Cardiac muscle cell (in vitro differentiated cells and primary cell): ENCODE data around the gene KCTD21. TPM values are rescaled to one million over a fixed set of nuclear protein-coding genes. Genes with fewer than 3 reads are reported as not detected.

Experiments
- DNase-seq, 2 donors: peaks; one replicate each; pipeline versions ENCODE4 v3.0.0 to v3.0.0-alpha.2; 2010 to 2017; ENCODE audit warnings: low read depth in 1 of 2, low spot score in 1 of 2
- H3K27ac ChIP-seq: fragments of 200-600 bp; sonication (generic); 2 replicates; pipeline ENCODE4 v1.5.1; 2016
- H3K27me3 ChIP-seq: fragments of 200-600 bp; sonication (generic); 2 replicates; pipeline ENCODE4 v1.6.0; 2016; ENCODE audit warnings: control low read depth
- H3K36me3 ChIP-seq: fragments of 200-600 bp; sonication (generic); 2 replicates; pipeline ENCODE4 v1.5.1; 2016; ENCODE audit warnings: control low read depth
- H3K4me1 ChIP-seq: fragments of 200-600 bp; sonication (generic); 2 replicates; pipeline ENCODE4 v1.8.1; 2017; ENCODE audit warnings: low read depth, mild to moderate bottlenecking, mixed run types
- H3K4me3 ChIP-seq: fragments of 200-600 bp; sonication (generic); 2 replicates; pipeline ENCODE4 v1.5.1; 2016; ENCODE audit warnings: mild to moderate bottlenecking
- H3K9me3 ChIP-seq: fragments of 200-600 bp; sonication (generic); 2 replicates; pipeline ENCODE4 v1.5.1; 2017; ENCODE audit warnings: low read depth, mild to moderate bottlenecking, control low read depth
- polyA plus RNA-seq: library from polyadenylated mRNA; unstranded; fragments of >200 nt; fragmentation: Nextera tagmentation; extraction: Ambion mirVana; gene quantifications from 2 replicates; pipeline ENCODE4 v1.2.1, GENCODE V29; 2016
- total RNA-seq: library from RNA; depleted of rRNA; stranded (reverse); fragments of >200 nt; gene quantifications from 2 replicates; pipeline ENCODE4 v1.2.3, GENCODE V29; 2016
- TF ChIP-seq, protein P1 (sequence below): IDR thresholded peaks from 2 replicates; pipeline ENCODE4 v1.5.1; 2012; ENCODE audit warnings: low read depth, mild to moderate bottlenecking, low read length

The KCTD21 gene
- total and polyA plus RNA-seq, 2 experiments from 2014 or later = 5.8 to 8.6 TPM

DNA sequence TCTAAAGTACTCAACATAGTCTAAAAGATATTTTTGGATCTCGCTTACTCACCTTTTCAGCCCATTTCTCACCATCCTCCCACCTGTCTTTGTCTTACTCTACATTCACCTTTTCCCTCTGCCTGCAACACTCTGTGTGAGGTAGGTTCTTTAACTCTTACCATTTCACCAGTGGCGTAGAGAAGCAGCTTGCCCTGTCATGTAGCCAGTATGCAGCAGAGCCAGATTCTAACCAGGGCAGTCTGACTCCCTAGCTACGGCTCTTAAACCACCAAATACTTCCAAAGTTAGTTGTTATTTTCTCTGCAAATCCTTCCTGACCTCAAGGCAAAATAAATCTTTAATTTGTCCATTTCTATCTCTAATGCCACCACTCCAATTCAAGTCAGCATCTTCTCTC is 56.5 kb downstream of the KCTD21 start:
- TF ChIP-seq, protein P1, sequence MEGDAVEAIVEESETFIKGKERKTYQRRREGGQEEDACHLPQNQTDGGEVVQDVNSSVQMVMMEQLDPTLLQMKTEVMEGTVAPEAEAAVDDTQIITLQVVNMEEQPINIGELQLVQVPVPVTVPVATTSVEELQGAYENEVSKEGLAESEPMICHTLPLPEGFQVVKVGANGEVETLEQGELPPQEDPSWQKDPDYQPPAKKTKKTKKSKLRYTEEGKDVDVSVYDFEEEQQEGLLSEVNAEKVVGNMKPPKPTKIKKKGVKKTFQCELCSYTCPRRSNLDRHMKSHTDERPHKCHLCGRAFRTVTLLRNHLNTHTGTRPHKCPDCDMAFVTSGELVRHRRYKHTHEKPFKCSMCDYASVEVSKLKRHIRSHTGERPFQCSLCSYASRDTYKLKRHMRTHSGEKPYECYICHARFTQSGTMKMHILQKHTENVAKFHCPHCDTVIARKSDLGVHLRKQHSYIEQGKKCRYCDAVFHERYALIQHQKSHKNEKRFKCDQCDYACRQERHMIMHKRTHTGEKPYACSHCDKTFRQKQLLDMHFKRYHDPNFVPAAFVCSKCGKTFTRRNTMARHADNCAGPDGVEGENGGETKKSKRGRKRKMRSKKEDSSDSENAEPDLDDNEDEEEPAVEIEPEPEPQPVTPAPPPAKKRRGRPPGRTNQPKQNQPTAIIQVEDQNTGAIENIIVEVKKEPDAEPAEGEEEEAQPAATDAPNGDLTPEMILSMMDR = no peak

DNA sequence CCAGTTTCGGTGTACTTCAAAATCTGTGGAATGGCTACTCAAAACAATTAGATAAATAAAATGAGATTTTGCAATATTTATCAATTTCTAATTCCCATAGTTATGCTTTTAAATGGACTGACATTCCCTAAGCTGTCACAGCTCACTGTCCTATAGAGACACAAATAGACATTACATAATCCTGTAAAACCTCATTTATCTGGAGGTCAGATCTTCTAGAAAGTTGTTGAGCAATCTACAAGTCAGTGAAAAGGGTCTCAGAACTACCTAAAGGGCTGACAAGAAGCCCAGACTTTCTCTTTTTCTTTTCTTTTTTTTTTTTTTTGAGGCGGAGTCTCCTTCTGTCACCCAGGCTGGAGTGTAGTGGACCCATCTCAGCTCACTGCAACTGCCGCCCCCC is 61.0 kb downstream of the KCTD21 start:
- Histone ChIP-seq H3K4me3 (no peak overlapping the region), H3K36me3 (peaks cover 2% of the 10 kb centered on the region), H3K27ac (no peak overlapping the region), H3K9me3 (no peaks in the 10 kb centered on the region), H3K27me3 (no peaks in the 10 kb centered on the region), H3K4me1 (no peaks in the 10 kb centered on the region)
- no peak for DNase-seq
- TF ChIP-seq, protein P1 = no peak

More for the DNA sequence above, 56.5 kb downstream of the KCTD21 start:
- no peak overlapping the region for H3K27ac ChIP-seq
- DNase-seq = no peak
- no peaks in the 10 kb centered on the region for H3K36me3 ChIP-seq
- H3K4me1 ChIP-seq = no peaks in the 10 kb centered on the region
- H3K9me3 ChIP-seq = no peaks in the 10 kb centered on the region
- no peaks in the 10 kb centered on the region for H3K27me3 ChIP-seq
- H3K4me3 ChIP-seq = no peak overlapping the region

Other genes with a start within 250 kb of the KCTD21 start
- gene INTS4, start 194.0 kb downstream of the KCTD21 start, total RNA-seq = 27.4 and 30.5 TPM in 2 replicates
- 29.4 and 31.4 TPM in 2 replicates for gene INTS4, start 194.0 kb downstream of the KCTD21 start, polyA plus RNA-seq
- gene KCTD14, start 165.3 kb downstream of the KCTD21 start, total RNA-seq = 0.45 and 0.81 TPM in 2 replicates
- 0.23 and 0.96 TPM in 2 replicates for gene KCTD14, start 165.3 kb downstream of the KCTD21 start, polyA plus RNA-seq
- not detected in 2 replicates for gene THRSP, start 124.8 kb downstream of the KCTD21 start, total RNA-seq
- 0.44 TPM in 1 of 2 replicates, not detected in the other for gene THRSP, start 124.8 kb downstream of the KCTD21 start, polyA plus RNA-seq
- gene NDUFC2, start 108.8 kb downstream of the KCTD21 start, total RNA-seq = 123 and 247 TPM in 2 replicates
- gene NDUFC2, start 108.8 kb downstream of the KCTD21 start, polyA plus RNA-seq = 574 and 689 TPM in 2 replicates
- gene ALG8, start 49.0 kb downstream of the KCTD21 start, total RNA-seq = 25.9 and 38.4 TPM in 2 replicates
- 74.1 and 75.4 TPM in 2 replicates for gene ALG8, start 49.0 kb downstream of the KCTD21 start, polyA plus RNA-seq
- gene USP35, start 293 bp upstream of the KCTD21 start, total RNA-seq = 25.1 and 35.0 TPM in 2 replicates
- gene USP35, start 293 bp upstream of the KCTD21 start, polyA plus RNA-seq = 11.1 and 13.3 TPM in 2 replicates
- gene GAB2, start 229.2 kb upstream of the KCTD21 start, total RNA-seq = 7.2 and 18.0 TPM in 2 replicates
- 5.3 and 8.6 TPM in 2 replicates for gene GAB2, start 229.2 kb upstream of the KCTD21 start, polyA plus RNA-seq